Measurements from ENCODE around the gene ANKUB1. TPM values are rescaled to one million over a fixed set of nuclear protein-coding genes. Genes with fewer than 3 reads are reported as not detected.

The ANKUB1 gene
- total and polyA plus RNA-seq, 9 of the 15 experiments (the other 6 are each of a cell fraction or from before 2014, with no cell fraction given): not detected

GRCh38 chr3:149738876-149739275, 53.5 kb downstream of the ANKUB1 start (continued):
- TF ChIP-seq MGA (IDR thresholded peaks at IDR 0.05) (no peak), AFF4 (CRISPR knock-in tag; IDR thresholded peaks at IDR 0.05) (no peak), KAT2B (IDR thresholded peaks at IDR 0.05; ENCODE audit: low read depth, low read length) (no peak), EP300 (IDR thresholded peaks at IDR 0.05; ENCODE audit: low read length) (no peak), ZNF696 (CRISPR knock-in tag; conservative IDR thresholded peaks at IDR 0.05) (no peak), ATF3 (IDR thresholded peaks at IDR 0.05) (no peak), ATF3 (CRISPR knock-in tag; conservative IDR thresholded peaks at IDR 0.05) (no peak), HDAC8 (tag; IDR thresholded peaks at IDR 0.05) (no peak), RHOXF2B (CRISPR knock-in tag; conservative IDR thresholded peaks at IDR 0.05) (no peak), ZBTB43 (CRISPR knock-in tag; IDR thresholded peaks at IDR 0.05) (no peak)
